HG02642 (cell line): Measurements from ENCODE around the gene BRD3OS.
"Not testable (repeated sequence)": the region's sequence is repeated elsewhere in the genome, so short reads cannot be mapped to it uniquely, and the experiment has no call there.

ENCODE experiments used
- ATAC-seq: cut with Tn5 transposase; IDR thresholded peaks from one replicate; pipeline ENCODE4 v1.9.1; 2021; ENCODE audit warnings: mild to moderate bottlenecking; ENCODE audit not compliant: unreplicated experiment, poor library complexity

BRD3OS gene

GRCh38 chr9:134061019-134061687 lies 35.9 kb downstream of the BRD3OS start:
- ATAC-seq = no peak

GRCh38 chr9:134061688-134062371 lies 36.5 kb downstream of the BRD3OS start:
- no peak for ATAC-seq

- ATAC-seq = no peak
Measured at GRCh38 chr9:134062461-134063087, 37.3 kb downstream of the BRD3OS start.

GRCh38 chr9:134063088-134063570 lies 37.8 kb downstream of the BRD3OS start:
- ATAC-seq = no peak

- no peak for ATAC-seq
Measured at GRCh38 chr9:134063571-134064450, 38.5 kb downstream of the BRD3OS start.

GRCh38 chr9:134064711-134065110 lies 39.4 kb downstream of the BRD3OS start:
- ATAC-seq = no peak

- ATAC-seq = no peak
Measured at GRCh38 chr9:134065612-134066419, 40.5 kb downstream of the BRD3OS start.

- ATAC-seq = no peak
Measured at GRCh38 chr9:134066526-134066912, 41.2 kb downstream of the BRD3OS start.

- peak; percentile 25 for ATAC-seq
Measured at GRCh38 chr9:134066913-134067851, 41.9 kb downstream of the BRD3OS start.

GRCh38 chr9:134067904-134068743 lies 42.8 kb downstream of the BRD3OS start, which contains the start of gene BRD3:
Gene BRD3, minus strand, starts transcription at chr9:134068026. Its CDS starts 14,549 bp downstream, at chr9:134053477.
- ATAC-seq = peak; percentile 74

GRCh38 chr9:134068744-134069479 lies 43.6 kb downstream of the BRD3OS start:
- ATAC-seq = no peak

- ATAC-seq = no peak
Measured at GRCh38 chr9:134069480-134070399, 44.5 kb downstream of the BRD3OS start.

- no peak for ATAC-seq
Measured at GRCh38 chr9:134071149-134071548, 45.9 kb downstream of the BRD3OS start.

GRCh38 chr9:134072683-134073082 lies 47.4 kb downstream of the BRD3OS start:
- not testable (repeated sequence) for ATAC-seq

GRCh38 chr9:134073500-134073899 lies 48.2 kb downstream of the BRD3OS start:
- ATAC-seq = no peak

- ATAC-seq = not testable (repeated sequence)
Measured at GRCh38 chr9:134075689-134076088, 50.4 kb downstream of the BRD3OS start.
